HG02981 (cell line): ENCODE measurements around the gene NR1H4.
"Not testable (repeated sequence)": the region's sequence is repeated elsewhere in the genome, so short reads cannot be mapped to it uniquely, and the experiment has no call there.

Experiments
- ATAC-seq: cut with Tn5 transposase; IDR thresholded peaks from one replicate; pipeline ENCODE4 v1.9.1; 2021; ENCODE audit warnings: mild to moderate bottlenecking, moderate library complexity; ENCODE audit not compliant: unreplicated experiment

NR1H4 gene

DNA sequence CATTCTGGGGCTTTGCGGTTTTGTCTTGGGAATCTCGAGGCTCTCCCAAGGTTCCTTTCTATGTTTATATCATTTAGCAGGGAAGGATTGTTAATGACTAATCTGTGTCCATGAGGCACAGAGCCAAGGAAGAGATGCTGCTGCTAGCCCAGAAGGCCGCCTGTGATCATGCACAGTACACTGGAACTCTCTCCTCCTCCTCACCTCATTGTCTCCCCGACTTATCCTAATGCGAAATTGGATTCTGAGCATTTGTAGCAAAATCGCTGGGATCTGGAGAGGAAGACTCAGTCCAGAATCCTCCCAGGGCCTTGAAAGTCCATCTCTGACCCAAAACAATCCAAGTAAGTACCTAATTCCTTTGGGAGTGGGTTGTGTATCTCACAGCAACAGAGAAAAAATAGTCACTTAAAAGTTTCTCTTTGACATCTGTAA lies at the start of gene NR1H4:
Gene NR1H4 (plus strand): TSS at position 151 of the 435 bp plus-strand sequence. CDS start 19,458 bp downstream, outside the sequence.
- ATAC-seq: no peak

DNA sequence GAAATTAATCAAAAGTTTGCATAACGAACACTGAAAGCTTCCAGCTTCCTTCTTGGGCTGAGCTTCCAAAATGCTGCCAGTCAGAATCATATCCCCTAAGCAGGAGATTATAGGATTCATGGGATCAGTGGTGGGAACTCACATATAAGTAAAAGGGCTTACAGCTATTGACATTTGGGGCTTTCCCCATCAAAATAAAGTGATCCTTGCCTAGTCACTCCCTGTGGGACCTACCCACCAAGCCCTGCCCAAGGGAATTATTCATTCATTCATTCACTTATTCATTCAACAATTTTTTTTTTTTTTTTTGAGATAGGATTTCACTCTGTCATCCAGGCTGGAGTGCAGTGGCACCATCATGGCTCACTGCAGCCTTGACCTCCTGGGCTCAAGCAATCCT lies 47.5 kb upstream of the NR1H4 start:
- no peak for ATAC-seq

DNA sequence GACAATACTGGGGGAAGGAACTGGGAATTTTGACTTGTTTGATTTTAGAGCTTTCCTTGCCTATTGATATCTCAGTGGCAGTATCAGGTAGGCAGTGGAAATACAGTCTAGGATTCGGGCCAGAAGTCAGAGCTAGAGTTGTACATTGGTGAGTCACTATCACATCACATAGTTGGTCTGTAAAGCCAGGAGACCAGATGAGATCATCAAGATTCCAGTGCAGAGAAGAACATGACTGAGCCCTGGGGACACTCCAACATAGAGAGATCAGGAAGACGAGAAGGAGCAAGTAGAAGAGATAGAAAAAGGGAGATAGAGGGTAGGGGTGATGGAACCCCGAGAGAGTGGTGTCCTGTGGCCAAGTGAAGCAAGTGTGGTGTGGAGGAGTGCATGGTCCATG lies 46.6 kb upstream of the NR1H4 start:
- no peak for ATAC-seq

DNA sequence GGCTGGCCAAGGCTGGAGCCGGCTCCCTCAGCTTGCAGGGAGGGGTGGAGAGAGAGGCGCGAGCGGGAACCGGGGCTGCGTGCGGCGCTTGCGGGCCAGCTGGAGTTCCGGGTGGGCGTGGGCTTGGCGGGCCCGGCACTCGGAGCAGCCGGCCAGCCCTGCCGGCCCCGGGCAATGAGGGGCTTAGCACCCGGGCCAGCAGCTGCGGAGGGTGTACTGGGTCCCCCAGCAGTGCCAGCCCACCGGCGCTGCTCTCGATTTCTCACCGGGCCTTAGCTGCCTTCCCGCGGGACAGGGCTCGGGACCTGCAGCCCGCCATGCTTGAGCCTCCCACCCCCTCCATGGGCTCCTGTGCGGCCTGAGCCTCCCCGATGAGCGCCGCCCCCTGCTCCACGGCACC lies 43.4 kb upstream of the NR1H4 start:
- not testable (repeated sequence) for ATAC-seq

DNA sequence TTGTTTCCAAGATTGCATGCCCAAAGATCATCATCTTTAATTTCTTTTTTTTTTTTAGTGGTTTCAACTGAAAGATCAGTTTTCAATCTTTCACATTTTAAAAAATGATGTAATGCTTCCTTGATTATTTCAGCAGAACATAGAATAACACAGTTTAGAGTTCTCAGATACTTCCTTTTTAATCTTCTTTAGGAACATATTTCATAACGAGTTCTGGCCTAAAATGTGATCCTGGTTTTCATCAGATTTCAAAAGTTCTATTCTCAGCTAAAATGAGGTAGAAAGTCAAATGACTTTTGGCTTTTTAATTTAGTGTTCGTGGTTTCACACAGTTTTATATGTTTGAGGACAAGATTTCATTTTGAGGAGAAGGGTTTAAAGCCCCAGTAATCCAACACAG lies 40.0 kb upstream of the NR1H4 start:
- ATAC-seq: no peak

DNA sequence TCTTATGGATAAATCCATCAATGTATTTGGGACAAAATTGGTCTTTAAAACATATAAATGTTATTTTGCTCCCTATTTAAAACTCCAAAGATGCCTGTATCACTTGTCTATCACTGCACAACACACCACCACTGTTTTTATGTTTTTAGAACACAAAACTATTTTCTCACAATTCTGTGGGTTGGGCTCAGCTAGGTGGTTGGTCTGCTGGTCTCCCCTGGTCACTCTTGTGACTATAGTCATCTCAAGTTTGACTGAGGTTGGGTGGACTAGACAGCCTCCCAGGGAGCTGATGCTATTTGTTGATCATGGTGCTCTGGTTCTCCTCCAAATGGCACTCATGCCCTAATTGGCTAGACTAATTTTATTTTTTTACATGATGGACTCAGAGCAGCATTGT lies 39.5 kb upstream of the NR1H4 start:
- ATAC-seq: no peak

DNA sequence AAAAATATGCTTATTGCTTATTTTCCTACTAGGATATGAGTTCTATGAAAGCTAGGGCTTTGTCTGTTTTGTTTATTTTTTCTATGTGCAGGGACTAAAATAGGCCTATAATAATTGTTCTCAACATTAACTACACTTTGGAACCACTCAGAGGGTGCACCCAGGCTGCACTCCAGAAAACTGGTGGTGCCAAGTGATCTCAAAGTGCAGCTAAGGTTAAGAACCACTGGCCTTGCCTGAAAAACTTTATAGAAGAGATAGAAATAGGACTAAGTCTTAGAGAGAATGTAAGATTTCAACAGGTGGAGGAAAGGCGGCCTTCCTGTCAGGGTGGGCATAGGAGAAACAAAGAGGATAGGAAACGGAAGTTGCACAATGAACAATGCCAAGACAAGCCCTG lies 37.7 kb upstream of the NR1H4 start:
- no peak for ATAC-seq

DNA sequence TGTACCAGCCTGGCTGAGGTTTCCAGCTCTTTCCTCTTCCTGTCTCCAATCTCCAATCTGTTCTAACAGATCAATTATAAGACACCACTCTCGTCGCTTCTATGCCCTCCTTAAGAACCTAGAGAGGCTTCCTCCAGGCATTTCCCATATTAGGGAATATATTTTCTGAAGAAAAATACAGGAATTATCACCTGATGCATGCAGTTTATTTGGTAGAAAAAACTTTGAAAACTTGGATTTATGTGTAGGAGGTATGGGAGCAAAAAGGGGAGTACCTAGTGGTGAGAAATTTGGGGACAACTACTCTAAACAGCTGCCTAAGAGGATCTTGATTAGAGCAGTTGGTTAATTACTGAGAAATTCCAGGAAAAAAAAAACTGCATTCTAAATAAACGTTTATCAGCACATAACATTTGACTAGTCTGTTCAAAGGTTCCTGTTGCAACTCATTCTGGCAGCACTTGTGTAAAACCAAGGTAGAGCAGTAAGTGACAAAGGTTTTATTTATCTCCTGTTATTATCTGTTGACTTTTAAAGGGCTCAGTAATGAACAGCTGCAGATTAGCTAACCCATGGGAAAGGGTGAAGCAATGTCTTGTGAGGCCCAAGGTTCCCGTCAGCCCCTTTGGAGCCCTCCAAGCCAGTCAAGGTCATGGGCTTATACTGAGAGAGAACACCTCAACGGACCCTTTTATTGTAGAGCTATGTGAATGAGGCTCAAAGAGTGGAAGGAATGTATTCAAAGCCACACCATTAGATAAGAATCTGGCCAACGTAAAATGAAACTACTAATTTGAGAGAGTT lies 36.4 kb upstream of the NR1H4 start:
- ATAC-seq: no peak

DNA sequence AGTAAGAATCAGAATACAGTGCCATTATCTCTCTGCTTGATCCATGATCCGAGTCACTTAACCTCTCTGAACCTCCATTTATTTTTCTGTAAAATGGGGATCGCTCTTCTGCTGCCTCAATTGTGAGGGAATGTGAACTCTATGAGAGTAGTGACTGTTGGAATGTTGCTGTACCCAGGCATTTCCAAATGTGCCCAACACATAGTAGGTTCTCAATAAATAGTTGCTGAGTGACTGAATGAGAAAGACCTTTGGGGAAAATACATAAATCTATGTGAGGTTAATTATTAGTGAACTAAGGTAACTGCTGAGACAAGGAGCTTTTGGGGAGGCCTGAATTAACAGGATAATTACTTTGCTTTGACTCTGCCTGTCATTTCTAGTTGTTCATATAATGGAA lies 33.9 kb upstream of the NR1H4 start:
- ATAC-seq: no peak

DNA sequence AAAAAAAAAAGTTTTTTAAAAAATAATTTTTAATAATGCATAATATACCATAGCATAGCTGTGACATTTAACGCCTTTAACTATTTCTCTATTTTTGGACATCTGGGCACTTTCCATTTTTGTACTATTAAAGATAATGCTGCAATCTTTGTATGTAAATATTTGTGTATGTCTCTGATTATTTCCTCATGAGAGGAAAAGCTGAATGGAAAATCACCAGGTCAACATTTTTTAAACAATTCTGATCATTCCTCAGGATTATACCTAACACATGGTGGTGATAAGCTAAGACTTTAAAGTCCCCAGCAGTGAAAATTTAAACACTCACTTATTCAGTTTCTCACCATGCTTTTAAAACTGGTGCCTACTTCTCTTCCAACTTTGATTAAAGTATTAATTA lies 31.3 kb upstream of the NR1H4 start:
- no peak for ATAC-seq

DNA sequence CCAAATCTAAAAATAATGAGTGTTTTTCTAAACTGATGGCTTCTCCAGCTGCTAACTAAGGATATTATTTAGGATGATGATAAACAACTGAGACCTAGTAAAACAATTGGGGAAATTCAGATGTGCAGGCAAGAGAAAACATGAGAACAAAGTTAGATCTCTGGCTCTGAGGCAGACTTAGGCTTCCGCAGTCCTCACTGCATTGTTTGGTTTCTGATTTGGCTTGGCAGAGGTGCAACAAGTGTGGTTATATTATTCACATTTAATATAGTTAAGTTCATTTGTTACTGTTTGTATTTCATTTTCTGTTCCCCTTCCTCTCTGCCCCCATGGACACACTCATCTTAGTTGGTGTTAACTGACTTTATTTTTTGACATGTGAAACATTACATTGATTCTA lies 30.2 kb upstream of the NR1H4 start:
- ATAC-seq: no peak

DNA sequence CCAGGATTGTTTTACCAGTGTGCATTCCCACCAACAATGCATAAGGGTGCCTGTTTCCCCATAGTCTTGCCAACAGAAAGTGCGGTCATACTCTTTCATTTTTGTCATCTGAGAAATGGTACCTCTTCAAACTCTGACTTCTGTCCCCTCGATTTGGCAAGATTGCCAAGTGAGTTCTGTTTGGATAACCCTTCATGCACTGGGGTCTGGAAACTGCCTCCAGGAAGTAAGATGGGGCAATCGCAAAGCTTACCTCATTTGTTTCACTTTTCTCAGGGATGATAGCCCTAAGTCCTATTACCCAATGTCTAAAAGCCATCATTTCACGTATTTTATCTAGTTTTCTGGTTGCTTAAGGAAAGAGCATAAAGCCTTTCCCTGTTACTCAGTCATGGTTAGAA lies 28.6 kb upstream of the NR1H4 start:
- no peak for ATAC-seq

DNA sequence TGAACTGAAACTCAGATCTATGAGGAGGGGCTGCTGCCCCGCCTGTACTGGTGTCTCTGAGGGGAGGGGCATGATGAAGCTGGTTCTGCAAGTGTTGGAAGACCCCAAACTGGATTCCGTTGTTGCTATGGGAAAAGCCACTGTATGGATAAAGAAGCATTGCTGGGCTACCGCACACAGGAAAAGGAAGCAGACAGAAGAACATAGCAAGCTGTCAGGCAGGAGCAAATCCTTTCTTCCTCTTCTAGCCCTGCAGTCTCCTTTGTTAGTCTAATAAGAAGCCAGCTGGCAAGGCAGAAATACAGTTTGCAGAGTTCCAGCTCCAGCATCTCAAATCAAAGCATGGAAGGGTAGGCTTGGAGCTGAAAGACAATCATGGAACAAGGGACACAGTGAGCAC lies 26.3 kb upstream of the NR1H4 start:
- ATAC-seq: no peak

DNA sequence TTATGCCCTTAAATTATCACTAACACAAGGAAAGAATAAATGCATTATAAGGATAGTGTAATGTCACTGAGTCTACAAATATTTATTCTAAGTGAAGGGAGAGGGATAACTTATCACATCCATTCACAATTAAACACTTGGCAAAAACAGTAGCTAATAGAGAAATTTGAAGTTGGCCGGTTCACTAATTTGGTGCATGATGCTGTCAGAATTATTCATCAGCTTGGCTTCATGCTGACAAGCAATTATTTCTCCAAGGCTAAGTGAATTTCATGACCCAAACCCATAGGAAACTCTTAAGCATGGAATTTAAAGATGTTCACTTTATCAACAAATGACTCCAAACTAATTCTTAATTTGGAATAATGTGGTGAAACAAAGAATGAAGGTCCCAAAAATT lies 25.0 kb upstream of the NR1H4 start:
- ATAC-seq: no peak

DNA sequence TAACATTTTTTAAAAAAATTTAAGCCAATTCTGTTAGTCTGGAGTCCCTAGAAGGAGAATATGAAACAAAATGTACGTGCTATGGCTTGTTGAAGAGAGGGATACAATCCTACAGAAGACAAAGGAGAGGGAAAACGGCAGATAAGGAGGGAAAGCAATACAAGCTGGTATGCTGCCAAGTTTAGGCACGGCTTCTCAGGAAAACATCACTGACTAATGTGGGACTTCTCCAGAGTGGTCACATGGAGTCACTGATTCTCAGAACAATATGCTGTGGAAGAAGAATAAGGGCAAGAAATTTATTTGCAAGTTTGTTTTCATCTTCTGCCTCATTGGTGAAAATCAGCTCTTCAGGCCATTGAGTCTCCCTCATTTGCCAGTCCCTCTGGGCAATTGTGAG lies 22.9 kb upstream of the NR1H4 start:
- no peak for ATAC-seq

DNA sequence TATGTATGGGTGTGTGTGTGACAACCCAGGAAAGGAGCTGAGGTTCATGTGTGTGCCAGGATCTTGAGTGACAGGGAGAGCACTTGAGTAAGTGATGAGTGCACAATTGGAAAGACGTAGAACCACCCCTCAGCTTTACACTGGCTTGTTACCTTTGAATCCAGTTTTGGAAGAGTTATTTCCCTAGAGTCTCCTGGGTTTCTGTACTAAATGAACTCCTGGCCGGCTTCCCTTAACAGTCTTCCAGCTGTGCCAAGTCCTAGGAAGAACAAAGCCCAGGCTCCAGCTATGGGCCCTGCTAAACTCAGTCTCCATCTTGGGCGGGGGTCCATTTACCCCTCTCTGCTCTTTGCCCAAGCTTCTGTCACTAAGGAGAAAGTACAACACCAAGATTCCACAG lies 19.7 kb upstream of the NR1H4 start:
- no peak for ATAC-seq

DNA sequence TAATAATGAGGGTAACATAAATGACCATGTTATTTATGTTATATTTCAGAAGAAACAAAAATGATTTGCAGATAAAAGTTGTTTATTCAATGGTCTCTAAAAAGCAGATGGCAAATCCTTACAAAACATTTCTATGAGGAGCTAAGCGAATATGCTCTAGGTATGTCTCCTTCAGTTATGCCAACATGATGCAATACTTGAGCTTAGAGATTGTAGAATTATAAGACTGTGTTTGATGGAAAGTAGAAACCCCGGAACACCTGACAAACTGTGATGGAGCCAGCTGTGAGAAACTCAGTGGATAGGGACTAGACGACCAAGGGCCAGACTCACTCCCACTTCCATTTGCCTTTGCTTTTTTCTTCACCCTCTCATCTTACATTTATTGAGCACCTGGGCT lies 17.8 kb upstream of the NR1H4 start:
- no peak for ATAC-seq

DNA sequence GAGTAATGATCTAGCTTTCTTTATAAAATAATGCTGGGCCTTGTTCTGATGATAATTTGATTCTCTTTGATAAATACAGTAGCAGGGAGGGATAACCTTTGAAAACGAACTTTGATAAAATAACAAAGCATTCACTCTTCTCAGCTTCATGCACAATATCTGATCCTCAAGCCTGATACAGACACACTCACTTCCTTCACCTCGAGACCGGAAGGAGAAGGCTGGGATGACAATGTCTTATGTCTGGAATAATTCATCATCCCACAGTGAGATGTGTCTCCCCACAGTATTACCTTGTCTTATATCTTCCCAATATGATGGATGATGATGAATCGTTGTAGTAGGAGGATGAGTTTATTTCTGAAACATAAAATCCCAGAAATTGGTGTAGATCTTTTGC lies 15.5 kb upstream of the NR1H4 start:
- ATAC-seq: no peak

DNA sequence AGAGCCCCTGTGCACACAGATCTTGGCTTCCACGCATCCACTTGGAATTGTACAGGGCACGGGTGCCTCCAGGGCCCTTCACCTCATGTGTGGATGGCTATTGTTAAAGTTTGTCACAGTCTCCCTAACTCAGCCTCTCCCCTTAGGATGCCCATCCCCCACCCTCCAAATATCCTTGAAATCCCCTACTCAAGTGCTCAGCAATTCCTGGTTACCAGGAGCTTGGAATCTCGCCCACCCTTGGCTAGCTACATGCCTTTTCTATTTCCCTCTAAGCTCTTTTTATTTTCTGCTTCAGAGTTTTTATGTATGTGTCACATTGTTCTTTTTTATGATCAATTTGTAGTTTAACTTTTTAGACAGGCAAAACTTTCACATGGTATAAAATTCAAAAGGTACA lies 13.0 kb upstream of the NR1H4 start:
- ATAC-seq: no peak

DNA sequence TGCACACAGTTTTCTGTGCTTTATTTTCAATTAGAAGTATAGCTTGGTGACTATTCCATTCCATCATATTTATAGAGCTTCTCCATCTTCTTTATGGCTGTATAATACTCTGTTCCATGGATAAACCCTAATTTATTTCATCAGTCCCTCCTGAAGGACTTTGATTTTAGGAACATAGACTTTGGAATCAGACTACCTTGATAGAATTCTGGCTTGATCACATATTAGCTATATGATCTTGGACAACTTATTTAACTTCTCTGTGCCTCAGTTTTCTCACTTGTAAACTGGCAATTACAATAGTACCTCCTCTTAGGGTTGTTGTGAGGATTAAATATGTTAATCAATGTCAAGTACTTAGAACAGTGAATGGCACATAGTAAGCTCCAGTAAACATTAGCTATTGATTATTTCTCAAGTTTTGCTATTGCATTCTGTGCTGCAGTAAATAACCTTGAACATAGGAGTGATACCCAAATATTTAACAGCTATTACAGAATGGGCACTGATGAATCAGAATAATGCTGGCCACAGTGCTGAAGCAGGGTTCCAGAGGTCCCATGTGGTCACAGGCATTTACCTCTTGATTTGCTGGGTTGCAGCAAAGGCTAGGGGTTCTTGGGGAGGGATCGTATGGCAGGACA lies 12.2 kb upstream of the NR1H4 start:
- ATAC-seq: no peak

DNA sequence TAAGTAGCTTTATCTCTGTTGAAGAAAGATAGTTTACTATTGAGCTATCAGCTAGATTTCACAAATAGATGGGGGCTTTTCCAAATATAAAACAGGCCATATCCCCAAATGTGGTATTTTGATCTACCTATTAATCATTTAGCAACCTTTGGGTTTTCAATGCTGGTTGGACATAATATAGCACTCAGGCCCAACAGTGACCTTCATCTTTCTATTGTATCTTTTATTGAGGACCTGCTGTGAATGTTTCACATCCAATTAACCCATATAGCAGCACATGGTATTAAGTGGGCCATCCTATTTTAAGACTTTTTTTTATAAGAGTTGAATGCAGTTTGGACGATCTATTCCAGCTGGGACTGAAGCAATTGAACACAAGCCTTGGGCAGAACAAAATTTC lies 10.0 kb upstream of the NR1H4 start:
- ATAC-seq: no peak

DNA sequence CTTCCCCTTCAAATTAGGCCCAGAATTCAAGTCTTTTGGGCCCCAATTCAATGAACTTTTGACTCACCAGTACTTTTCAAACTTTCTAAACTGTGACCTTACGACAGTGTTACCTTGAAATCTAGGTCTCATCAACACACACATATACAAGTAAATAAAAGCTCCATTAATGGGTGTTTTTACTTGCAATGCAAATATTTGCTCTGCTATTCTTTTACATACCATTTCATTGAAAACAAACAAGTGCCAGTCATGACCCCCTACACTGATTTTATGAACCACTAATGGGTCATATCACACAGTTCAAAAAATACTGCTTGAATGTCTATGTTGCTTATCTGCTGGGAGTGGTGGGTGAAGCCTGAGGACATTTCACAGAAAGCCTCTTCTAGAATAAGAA lies 9.1 kb upstream of the NR1H4 start:
- no peak for ATAC-seq

DNA sequence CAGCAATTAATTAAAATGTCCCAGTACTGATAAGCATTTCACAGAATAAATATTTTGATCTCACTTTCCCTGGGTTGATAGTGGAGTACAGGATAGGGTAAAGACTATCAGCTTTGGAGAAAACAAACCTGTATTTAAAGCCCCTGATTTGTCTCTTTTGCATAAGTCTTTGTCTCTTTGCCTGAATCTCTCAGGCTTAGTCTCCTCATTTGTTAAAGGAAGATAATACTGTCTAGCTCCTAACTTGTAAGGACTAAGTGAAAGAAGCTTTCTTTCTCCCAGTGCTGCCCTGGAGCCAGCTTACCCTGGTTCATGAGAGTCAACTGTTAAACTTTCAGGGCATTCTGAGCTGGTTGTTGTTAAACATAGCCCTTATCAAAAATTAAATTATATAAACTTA lies 5.5 kb upstream of the NR1H4 start:
- no peak for ATAC-seq
